ENCODE results near the gene OTOA.
"Not testable (repeated sequence)": the region's sequence is repeated elsewhere in the genome, so short reads cannot be mapped to it uniquely, and the experiment has no call there.

OTOA gene

GRCh38 chr16:21704733-21705132 is 41.0 kb downstream of the OTOA start:
- DNase-seq (ENCODE audit: low read depth) = no peak
- no peak overlapping the region for H3K4me3 ChIP-seq (ENCODE audit: low read depth, low read length)
- no peak for TF ChIP-seq CTCF (IDR thresholded peaks at IDR 0.05; ENCODE audit: control insufficient read depth, extremely low read depth, insufficient read depth)

GRCh38 chr16:21708533-21709115 is 44.9 kb downstream of the OTOA start:
- no peak overlapping the region for H3K4me3 ChIP-seq (ENCODE audit: low read depth, low read length)
- peak; percentile 74 for TF ChIP-seq CTCF (IDR thresholded peaks at IDR 0.05; ENCODE audit: control insufficient read depth, extremely low read depth, insufficient read depth)
- peak; percentile 28 for DNase-seq (ENCODE audit: low read depth)

- no peak overlapping the region for H3K4me3 ChIP-seq (ENCODE audit: low read depth, low read length)
- DNase-seq (ENCODE audit: low read depth) = no peak
- TF ChIP-seq CTCF (IDR thresholded peaks at IDR 0.05; ENCODE audit: control insufficient read depth, extremely low read depth, insufficient read depth) = no peak
Measured at GRCh38 chr16:21710938-21711337, 47.2 kb downstream of the OTOA start.

GRCh38 chr16:21713549-21714368 is 50.0 kb downstream of the OTOA start:
- no peak overlapping the region for H3K4me3 ChIP-seq (ENCODE audit: low read depth, low read length)
- DNase-seq (ENCODE audit: low read depth) = no peak
- TF ChIP-seq CTCF (IDR thresholded peaks at IDR 0.05; ENCODE audit: control insufficient read depth, extremely low read depth, insufficient read depth) = no peak

GRCh38 chr16:21714369-21714618 is 50.5 kb downstream of the OTOA start:
- DNase-seq (ENCODE audit: low read depth); H3K4me3 ChIP-seq (ENCODE audit: low read depth, low read length): not testable (repeated sequence)

GRCh38 chr16:21717608-21718007 is 53.8 kb downstream of the OTOA start:
- TF ChIP-seq CTCF (IDR thresholded peaks at IDR 0.05; ENCODE audit: control insufficient read depth, extremely low read depth, insufficient read depth) = no peak
- no peak overlapping the region for H3K4me3 ChIP-seq (ENCODE audit: low read depth, low read length)
- no peak for DNase-seq (ENCODE audit: low read depth)

GRCh38 chr16:21719283-21719682 is 55.5 kb downstream of the OTOA start:
- DNase-seq (ENCODE audit: low read depth) = no peak
- no peak overlapping the region for H3K4me3 ChIP-seq (ENCODE audit: low read depth, low read length)
- TF ChIP-seq CTCF (IDR thresholded peaks at IDR 0.05; ENCODE audit: control insufficient read depth, extremely low read depth, insufficient read depth) = no peak

Data from LNCaP clone FGC (cell line).